HG03342 (cell line): ENCODE results near the gene KCTD3.

Source experiments
- ATAC-seq: cut with Tn5 transposase; IDR thresholded peaks from one replicate; pipeline ENCODE4 v1.9.1; 2021; ENCODE audit warnings: mild to moderate bottlenecking, moderate library complexity; ENCODE audit not compliant: unreplicated experiment

KCTD3 gene

GRCh38 chr1:215603319-215603718 is 36.2 kb downstream of the KCTD3 start:
- ATAC-seq, result no peak

DNA sequence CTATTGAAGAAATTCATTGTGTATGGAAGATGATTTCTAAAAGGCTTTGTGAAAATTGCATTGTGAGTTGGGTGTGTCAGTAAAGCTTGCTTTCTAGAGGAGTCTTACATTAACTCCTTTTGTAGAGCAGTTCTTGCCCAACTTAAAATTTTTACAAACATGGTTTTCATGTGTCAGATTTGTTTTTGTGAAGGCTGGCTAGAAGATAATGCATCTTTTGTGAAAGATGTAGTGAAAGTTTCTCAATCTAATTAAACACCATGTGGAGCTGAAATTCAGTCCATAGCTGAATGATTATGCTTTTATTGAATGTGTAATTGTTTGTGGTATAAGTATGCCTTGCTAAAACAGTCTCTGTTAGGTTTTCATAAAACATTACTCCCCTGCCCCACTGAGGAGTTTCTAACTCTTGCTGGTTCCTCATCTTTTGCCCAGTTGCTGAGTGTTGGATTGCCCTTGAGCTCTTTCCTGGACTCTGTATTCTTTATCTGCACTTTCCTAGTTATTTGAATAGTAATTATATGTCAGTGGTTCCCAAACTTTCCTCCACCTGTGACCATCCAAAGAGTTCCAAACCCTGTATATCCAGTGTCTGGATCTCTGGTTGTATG is 38.0 kb downstream of the KCTD3 start:
- ATAC-seq, result no peak

DNA sequence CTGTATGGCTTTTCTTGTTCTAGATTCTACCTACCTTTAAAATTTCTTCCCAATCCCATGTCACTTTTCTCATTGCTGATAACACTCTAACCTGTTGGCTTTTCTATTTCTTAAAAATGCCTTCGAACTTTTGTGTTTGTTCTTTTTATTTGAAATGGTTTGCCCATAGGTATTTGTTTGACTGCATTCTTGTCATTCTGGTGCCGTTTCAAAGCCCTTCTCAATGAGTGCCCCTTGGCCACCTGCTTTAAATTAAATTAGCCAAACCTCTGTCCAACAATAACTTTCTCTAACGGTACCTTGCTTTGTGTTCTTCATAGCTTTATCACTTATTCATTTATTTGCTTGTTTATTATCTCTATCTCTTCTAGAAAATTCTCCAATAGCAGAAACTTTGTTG is 38.9 kb downstream of the KCTD3 start:
- ATAC-seq, result no peak

DNA sequence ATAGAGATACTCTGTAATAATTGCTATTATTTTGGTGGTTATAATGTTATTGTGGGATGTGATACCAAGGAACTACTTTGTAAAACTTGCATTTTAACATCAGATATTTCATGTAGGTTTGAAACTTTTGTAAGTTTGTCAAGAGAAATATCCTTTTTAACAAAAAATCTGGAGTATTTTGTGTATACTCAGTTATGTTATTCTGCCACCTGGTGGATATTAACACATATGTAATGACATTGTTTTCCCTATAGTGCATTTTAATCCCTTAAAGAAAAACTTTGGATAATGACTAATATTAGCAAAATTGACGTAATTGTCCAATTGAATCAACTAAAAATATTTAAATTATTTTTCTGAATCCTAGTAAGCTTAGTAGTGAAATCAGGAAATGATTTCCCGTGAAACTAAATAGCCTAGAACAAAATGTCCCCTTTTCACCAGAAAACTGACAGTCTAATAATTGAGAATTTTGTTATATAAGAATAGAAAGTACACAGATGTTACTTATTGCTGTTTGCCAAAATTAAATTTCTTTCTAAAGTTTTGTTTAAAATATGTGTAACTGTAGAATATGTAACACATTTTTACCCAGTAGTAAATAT is 39.6 kb downstream of the KCTD3 start:
- ATAC-seq, result no peak

DNA sequence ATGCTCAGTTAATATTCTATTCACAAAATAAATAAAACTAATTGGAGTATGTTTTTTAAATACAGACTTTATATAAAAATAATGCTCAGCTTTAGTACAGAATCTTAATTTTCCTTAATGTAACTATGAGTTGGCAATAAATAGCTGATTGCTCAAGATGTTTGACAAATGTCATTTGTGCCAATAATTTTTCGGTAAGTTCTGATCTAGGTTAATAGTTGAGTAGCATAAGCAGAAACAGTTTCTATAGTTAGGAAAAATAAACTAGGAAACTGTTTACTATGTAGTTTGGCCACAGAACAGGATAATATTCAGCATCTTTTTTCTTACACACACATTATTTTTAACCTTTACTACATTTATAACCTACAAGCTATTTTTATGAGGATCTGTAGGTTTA is 40.3 kb downstream of the KCTD3 start:
- ATAC-seq, result no peak

DNA sequence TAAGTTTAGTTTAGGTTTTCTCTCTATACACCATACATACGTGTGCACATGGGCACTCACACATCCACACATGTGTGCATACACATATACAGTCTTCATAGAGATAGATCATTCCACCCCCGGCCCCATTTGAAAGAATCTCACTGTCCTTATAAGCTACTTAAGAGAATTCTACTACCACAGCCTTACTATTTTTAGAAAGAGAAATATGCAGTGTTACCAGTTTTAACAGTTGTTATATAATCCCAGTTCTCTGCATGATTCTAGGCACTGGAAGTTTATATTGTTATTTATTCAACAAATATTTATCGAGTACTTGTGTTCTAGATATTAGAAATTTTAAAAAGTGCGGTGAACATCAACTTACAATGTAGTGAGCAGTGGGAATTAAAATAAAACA is 41.5 kb downstream of the KCTD3 start:
- ATAC-seq, result no peak

GRCh38 chr1:215612391-215612790 is 45.3 kb downstream of the KCTD3 start:
- ATAC-seq, result no peak

- ATAC-seq, result no peak
These were observed 50.9 kb downstream of the KCTD3 start for GRCh38 chr1:215617979-215618378.

GRCh38 chr1:215623162-215623561 is 56.1 kb downstream of the KCTD3 start:
- no peak for ATAC-seq

GRCh38 chr1:215625949-215626348 is 58.8 kb downstream of the KCTD3 start:
- no peak for ATAC-seq

GRCh38 chr1:215631040-215631439 is 63.9 kb downstream of the KCTD3 start:
- ATAC-seq, result no peak

DNA sequence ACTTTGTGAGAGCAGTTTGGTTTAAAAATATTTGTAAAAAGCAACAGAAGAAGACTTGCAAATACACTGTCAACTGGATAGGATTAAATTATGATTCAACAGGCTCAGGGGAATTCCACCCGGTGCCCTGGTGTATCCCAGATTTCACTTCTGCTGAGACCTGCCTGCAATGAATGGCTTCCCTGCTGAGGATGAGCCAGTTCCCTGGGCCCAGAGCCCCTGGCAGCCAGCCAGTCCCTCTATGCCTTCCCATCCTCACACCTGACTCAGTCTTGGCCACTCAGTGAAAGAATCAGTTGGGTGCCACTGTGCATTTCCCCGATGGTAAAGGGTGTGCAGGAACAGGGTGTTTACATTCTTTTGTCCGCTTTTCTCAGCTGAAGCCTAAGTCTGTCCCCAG is 64.4 kb downstream of the KCTD3 start:
- no peak for ATAC-seq

DNA sequence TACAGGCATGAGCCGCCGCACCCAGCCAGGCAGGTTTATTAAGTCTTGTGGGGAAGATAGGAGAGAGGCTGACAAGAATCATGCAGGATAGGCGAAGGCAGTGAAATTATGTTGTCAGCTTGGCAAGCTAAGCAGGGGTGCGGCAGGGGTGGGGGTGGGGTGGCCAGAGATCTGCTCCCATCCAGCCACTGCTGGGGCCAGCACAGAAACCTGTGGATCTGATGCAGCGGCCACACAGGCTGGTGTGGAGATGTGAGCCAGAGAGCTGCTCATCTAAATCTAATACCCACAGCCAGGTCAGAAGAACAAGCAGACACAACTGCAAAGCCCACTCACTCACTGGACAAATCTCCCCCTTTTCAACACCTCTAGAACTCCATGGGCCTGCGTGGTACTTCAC is 68.7 kb downstream of the KCTD3 start:
- ATAC-seq, result no peak

DNA sequence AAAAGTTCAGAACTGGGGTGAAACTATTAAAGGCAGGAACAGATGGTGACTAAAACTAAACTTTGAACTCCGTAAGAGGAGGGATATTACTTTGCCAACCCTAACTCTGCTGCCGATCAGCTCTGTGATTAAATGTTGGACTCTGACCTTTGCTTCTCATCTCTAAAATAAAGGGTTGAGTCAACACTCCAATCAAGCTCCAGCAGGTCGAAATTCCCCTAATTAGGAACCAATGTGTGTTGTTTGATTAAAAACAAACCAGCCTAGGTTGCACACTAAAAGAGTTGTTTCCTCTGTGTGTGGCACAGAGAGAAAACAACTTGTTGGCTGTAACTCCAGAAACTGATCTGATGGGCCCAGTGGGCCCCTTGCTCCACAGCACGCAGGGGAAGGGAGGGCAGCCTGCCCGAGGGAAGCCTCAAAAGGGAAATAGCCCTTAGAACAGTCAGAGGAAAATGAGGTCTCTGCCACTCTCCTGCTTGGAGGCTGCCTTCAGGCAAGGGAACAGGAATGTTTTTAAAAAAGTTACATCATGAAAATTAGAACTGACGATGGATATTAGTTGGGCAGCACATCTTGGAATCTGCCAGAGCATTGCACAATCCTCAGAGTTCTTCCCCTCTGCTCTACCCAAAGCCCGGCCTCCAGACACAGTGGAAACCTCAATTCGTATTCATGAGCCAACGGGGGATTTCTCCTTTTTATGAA is 69.3 kb downstream of the KCTD3 start:
- no peak for ATAC-seq

- ATAC-seq, result no peak
These were observed 70.0 kb downstream of the KCTD3 start for GRCh38 chr1:215637041-215637573.

GRCh38 chr1:215640429-215641148 is 73.5 kb downstream of the KCTD3 start:
- ATAC-seq, result no peak

- ATAC-seq, result no peak
These were observed 76.7 kb downstream of the KCTD3 start for GRCh38 chr1:215643592-215644321.

DNA sequence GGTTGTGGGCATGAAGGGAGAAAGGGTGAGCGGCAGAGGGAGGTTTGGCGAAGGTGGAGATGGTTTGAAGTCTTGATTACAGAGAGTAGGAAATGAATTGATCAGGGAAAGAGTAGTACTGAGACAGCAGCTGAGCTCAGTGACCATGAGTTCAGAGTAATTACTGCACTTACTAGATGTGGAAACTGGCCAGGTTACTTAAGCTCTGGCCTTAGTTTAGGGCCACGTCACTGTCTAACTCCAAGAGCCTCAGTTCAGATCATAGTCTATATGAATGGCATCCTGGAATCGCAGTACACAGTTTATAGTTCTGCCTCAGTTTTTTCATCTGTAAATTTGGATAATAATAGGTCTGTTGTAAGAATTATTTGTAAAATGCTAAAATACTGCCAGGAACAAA is 78.1 kb downstream of the KCTD3 start:
- ATAC-seq, result no peak

- no peak for ATAC-seq
These were observed 78.8 kb downstream of the KCTD3 start for GRCh38 chr1:215645861-215646260.

DNA sequence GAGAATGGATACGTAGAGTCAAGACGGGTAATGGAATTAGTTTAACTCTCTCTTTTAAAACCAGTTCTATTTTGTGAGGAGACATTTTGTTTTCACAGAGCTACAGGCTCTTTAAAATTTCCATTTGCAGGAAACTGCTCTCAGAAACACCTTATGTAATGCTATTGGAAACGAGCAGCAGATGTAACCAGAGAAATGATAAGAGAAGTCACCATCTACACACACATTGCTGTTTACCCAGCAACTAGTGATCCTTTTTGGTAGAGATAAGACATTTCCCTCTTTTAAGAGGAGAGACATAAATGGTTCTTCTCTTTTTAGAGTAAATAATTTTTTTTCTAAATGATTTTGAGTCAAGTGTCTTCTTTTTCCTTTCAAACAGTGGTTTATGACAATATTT is 80.6 kb downstream of the KCTD3 start:
- ATAC-seq, result no peak

GRCh38 chr1:215648957-215649356 is 81.9 kb downstream of the KCTD3 start:
- ATAC-seq, result no peak
